ENCODE results near the gene SEPTIN8.
"Not testable (repeated sequence)": the region's sequence is repeated elsewhere in the genome, so short reads cannot be mapped to it uniquely, and the experiment has no call there.

Gene SEPTIN8

GRCh38 chr5:132812123-132812765 lies 35.2 kb upstream of the SEPTIN8 start:
- DNase-seq, result no peak

DNA sequence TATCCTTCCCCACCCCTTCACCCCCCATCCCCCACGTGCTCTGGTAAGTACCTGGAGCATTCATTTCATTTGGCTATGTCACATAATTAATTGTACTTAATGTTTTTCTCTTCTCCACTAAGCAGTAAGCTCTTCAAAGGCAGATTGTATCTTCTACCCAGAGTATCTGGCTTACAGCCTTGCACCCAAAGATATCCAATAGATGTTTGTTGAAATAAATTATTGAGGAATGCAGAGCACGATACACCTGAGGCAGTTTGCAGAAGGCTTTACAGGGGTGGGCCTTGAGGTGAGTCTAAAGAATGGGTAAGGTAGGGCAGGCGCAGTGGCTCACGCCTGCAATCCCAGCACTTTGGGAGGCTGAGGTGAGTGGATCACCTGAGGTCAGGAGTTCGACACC lies 33.6 kb upstream of the SEPTIN8 start:
- no peak for DNase-seq

- DNase-seq, result no peak
These were observed 31.8 kb upstream of the SEPTIN8 start for GRCh38 chr5:132808866-132809265.

- DNase-seq, result no peak
These were observed 31.4 kb upstream of the SEPTIN8 start for GRCh38 chr5:132808448-132808847.

- DNase-seq, result no peak
These were observed 30.3 kb upstream of the SEPTIN8 start for GRCh38 chr5:132807163-132807838.

- DNase-seq, result not testable (repeated sequence)
These were observed 29.7 kb upstream of the SEPTIN8 start for GRCh38 chr5:132806804-132807162.

DNA sequence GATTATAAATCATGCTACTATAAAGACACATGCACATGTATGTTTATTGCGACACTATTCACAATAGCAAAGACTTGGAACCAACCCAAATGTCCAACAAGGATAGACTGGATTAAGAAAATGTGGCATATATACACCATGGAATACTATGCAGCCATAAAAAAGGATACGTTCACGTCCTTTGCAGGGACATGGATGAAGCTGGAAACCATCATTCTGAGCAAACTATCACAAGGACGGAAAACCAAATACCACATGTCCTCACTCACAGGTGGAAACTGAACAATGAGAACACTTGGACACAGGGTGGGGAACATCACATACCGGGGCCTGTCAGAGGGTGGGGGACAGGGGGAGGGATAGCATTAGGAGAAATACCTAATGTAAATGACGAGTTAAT lies 28.8 kb upstream of the SEPTIN8 start:
- DNase-seq, result not testable (repeated sequence)

DNA sequence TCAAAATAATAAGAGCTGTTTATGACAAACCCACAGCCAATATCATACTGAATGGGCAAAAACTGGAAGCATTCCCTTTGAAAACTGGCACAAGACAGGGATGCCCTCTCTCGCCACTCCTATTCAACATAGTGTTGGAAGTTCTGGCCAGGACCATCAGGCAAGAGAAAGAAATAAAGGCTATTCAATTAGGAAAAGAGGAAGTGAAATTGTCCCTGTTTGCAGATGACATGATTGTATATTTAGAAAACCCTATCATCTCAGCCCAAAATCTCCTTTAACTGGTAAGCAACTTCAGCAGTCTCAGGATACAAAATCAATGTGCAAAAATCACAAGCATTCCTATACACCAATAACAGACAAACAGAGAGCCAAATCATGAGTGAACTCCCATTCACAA lies 27.2 kb upstream of the SEPTIN8 start:
- DNase-seq, result not testable (repeated sequence)

DNA sequence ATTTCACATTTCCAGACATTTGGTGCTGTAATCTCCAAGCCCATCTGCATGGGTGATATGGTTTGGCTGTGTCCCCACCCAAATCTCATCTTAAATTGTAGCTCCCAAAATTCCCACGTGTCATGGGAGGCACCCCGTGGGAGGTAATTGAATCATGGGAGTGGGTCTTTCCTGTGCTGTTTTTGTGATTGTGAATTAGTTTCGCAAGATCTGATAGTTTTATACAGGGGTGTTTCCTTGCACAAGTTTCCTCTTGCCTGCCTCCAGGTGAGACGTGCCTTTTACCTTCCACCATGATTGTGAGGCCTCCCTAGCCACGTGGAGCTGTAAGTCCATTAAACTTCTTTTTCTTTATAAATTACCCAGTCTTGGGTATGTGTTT lies 25.6 kb upstream of the SEPTIN8 start:
- not testable (repeated sequence) for DNase-seq

DNA sequence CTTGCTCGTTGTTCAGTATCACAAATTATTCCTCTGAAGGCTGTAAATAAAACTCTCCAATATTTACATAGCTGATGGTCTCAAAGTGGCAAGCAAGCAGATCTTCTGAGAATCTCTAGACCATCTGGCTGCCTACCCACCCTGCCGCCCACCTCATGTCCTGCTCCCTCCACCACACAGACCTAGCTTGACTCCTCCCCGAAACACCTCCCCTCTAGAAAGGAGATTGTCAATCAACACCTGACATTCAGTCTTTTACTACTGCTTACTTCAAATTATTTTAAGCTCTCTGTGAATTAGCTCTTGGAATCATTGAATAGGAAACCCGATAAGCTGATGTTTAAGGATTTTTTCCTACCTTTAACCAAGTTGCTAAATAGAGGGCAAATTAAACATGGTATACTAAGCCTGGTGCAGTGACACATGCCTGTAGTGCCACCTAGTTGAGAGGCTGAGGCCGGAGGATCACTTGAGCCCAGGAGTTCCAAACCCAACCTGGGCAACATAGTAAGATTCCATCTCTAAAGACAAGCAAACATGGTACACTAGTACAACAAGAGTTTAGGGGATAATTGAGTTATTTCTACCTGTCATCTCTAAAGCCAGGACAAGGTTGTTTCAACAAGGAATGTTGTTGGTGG lies 25.1 kb upstream of the SEPTIN8 start:
- DNase-seq, result no peak

DNA sequence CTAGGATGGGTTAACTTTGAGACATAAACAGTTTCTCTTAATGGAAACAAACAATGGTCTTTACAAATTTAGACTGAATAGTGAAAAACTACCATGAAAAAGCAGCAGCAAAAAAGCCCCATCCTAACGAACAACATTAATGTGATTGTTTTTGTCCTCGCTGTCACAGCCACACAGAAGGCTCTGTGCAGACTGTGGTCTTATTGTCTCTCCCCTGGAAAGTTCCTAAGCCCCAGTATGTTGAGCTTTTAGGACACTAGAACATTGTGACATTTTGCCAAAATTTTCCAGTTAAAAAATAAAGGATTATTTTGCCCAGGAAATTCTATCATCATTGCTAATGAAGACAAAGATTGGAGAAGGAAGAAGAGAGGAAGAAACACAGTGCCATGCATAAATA lies 23.5 kb upstream of the SEPTIN8 start:
- DNase-seq, result no peak

DNA sequence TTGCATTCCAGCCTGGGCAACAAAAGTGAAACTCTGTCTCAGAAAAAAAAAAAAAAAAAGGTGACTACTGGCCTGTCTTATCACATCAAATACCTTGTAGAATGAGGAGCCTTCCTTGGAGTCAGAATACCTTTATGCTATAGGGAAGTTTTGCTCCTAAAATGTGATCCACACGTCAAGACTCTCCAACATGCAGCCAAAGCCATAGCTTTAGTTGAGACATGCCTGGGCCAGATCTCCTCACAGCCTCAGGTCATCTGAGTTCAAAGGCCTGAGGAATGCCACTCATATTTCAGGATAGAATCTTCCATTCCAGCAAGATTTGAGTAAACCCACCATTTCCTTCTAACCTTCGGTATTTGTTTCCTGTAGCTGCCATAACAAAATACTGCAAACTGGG lies 22.4 kb upstream of the SEPTIN8 start:
- no peak for DNase-seq

DNA sequence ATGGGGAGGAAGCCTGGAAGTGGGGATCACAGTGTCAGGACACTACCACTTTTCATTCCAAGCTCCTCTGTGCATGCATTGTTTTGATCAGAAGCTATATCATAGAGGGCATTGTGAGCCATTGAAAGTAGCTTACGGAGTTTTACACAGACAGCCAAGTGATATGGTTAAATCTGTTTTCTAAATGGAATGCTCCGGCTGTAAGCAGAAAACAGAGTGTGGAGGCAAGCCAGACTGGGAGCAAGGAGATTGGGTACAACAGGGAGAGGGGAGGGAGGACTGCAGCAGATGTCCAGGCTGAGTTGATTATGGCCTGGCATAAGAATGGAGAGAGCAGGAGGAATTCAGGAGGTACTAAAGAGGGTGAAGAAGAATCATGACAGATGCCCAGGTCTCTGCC lies 20.6 kb upstream of the SEPTIN8 start:
- DNase-seq, result no peak

- no peak for DNase-seq
These were observed 14.0 kb upstream of the SEPTIN8 start for GRCh38 chr5:132791026-132791425.

DNA sequence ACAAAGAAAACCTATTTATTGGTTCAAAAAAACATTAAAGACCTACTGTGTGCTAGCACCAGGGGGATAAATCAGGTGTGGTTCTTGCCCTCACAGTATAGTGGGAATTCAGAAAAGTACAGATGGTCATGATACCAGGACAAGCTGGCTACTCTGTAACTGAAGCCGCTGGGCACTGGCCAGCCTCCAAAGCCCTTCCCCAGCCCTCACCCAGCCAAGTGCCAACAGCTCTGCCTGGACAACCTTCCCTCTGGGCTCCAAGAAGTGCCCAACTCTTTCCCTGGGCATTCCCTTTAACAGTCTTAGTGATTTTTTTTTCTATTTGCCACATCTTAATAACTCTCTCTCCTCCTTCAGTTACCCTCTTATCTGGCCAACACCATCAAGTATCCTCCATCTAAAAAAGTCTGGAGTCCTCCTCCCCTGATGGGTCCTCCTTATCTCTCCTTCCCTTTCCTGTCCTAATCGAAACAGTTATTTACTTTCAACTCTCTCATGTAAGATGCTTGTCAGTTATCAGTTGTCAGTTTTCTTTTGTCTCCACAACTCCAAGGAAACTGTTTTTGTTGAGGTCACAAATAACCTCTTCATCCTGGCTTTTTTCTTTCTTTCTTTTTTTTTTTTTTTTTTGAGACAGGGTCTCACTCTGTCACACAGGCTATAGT lies 13.3 kb upstream of the SEPTIN8 start:
- no peak for DNase-seq

DNA sequence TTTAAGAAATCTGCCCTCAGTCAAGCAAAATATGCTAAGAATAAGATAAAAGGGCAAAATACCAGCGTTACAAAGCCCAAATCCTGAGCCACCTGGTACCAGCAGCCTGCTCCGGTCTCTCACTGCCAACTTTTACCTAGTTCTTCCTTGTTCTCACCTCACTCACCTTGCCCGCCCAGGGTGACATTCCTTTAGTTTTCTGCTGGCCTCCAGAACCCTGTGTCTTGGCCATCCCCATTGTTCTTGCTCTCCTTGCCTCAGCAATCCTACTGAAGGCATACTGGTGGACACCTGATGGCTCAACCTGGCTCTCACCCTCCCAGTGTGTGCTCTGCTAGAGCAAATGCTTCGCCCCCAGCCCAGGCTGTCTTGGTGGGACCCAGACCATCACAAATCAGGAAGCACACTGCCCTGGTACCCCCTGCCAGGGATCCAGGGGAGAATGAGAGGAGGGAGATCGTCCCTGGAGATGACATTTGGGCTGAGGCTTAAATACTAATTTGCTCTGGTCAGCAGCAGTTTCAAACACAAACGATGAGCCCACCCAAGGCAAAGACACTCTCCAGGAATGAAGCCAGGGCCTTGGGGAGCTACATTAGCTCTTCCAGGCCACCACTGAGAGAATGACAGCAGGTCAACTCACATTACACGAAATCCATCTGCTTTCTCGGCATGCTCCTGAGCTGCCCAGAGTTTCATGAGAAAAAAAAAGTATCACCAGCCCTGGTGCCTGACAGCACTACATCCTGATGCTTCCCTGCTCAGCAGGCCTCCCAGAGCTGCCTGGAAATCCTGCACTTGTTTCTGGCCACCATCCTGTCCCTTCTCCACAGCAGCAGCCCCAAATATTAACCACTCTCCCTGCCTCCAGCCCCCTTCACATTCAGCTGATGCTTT lies 12.2 kb upstream of the SEPTIN8 start:
- DNase-seq, result no peak

GRCh38 chr5:132788508-132788907 lies 11.5 kb upstream of the SEPTIN8 start:
- no peak for DNase-seq

- no peak for DNase-seq
These were observed 10.0 kb upstream of the SEPTIN8 start for GRCh38 chr5:132787076-132787475.

GRCh38 chr5:132785864-132786263 lies 8.8 kb upstream of the SEPTIN8 start:
- no peak for DNase-seq

- no peak for DNase-seq
These were observed 8.3 kb upstream of the SEPTIN8 start for GRCh38 chr5:132785365-132785764.

DNA sequence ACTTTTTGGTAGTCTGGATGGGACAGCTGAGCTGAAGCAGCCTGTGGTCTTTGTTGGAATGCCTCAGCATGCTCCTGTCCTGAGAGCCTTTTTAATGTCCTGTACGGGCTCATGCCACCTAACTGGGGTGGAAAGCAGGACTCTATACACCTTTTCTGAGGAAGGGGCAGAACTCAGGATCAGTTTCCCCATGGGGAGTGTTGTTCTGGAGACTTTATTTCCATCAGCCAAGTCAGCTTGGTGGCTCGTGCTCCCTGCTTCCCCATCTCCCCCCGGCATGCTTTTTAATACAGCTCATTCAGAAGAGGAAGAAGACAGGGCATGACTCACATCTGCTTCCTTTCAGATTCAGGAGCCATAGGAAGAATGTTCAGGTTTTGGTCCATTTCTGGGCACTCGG lies 5.1 kb upstream of the SEPTIN8 start:
- no peak for DNase-seq

- no peak for DNase-seq
These were observed 4.0 kb upstream of the SEPTIN8 start for GRCh38 chr5:132781029-132781428.

- DNase-seq, result no peak
These were observed 3.5 kb upstream of the SEPTIN8 start for GRCh38 chr5:132780577-132780976.

All from stimulated activated naive CD4-positive, alpha-beta T cell (primary cell).